HepG2 (cell line): ENCODE measurements around the gene STYXL1.

ENCODE experiments used
- CHD2 ChIP-seq: IDR thresholded peaks from 2 replicates; pipeline ENCODE4 v1.6.1; 2011; ENCODE audit warnings: low read depth, low read length, improper control_type of control experiment
- EP300 ChIP-seq, 3 experiments: sonication (generic) in 1 of 3; formaldehyde crosslinking in 1 of 3; IDR thresholded peaks; 2 replicates each; pipeline versions ENCODE4 v1.5.1 to v1.6.1; 2011 to 2020; ENCODE audit warnings: low read depth in 2 of 3, low read length in 2 of 3, borderline replicate concordance in 1 of 3, improper control_type of control experiment in 1 of 3, mild to moderate bottlenecking in 1 of 3, missing genetic modification reagents in 1 of 3, moderate library complexity in 1 of 3
- HNF4A ChIP-seq: sonication (generic); formaldehyde crosslinking; IDR thresholded peaks from 2 replicates; pipeline ENCODE4 v1.4.0; 2020; ENCODE audit warnings: missing genetic modification reagents
- RBFOX2 ChIP-seq: fragments of 200-400 bp; formaldehyde crosslinking; IDR thresholded peaks from 2 replicates; pipeline ENCODE4 v1.6.1; 2017; ENCODE audit warnings: low read depth, mild to moderate bottlenecking, low read length
- ZFP36 ChIP-seq: fragments of 150-350 bp; IDR thresholded peaks from 2 replicates; pipeline ENCODE4 v1.6.1; 2018; ENCODE audit warnings: borderline replicate concordance, low read length, low read depth; ENCODE audit not compliant: partially characterized antibody
- ZNF644 ChIP-seq: IDR thresholded peaks from 2 replicates; pipeline ENCODE4 v1.6.1; 2016; ENCODE audit warnings: low read depth
- ZUFSP ChIP-seq: sonication (generic); formaldehyde crosslinking; IDR thresholded peaks from 2 replicates; pipeline ENCODE4 v1.9.0; 2021; ENCODE audit warnings: missing genetic modification reagents, mild to moderate bottlenecking, borderline replicate concordance

GRCh38 chr7:75963381-75963995, 84.3 kb downstream of the STYXL1 start:
- TF ChIP-seq EP300 (IDR thresholded peaks at IDR 0.05; ENCODE audit: low read depth in 2 of 2, low read length in 2 of 2) (no peak), EP300 (CRISPR knock-in tag; IDR thresholded peaks at IDR 0.05; ENCODE audit: borderline replicate concordance) (no peak), ZFP36 (no peak), RBFOX2 (no peak), CHD2 (no peak), ZNF644 (CRISPR knock-in tag) (no peak), ZUFSP (no peak), HNF4A (CRISPR knock-in tag) (no peak)
